Measurements from ENCODE around the gene INPP5A.

INPP5A gene

GRCh38 chr10:132648072-132648850 lies 110.7 kb downstream of the INPP5A start:
- H3K27me3 ChIP-seq (replicated peaks; ENCODE audit: control insufficient read depth, insufficient read depth, low read length), result no peaks in the 10 kb centered on the region
- H3K9ac ChIP-seq (ENCODE audit: low read length), result no peak overlapping the region
- H3K4me1 ChIP-seq (ENCODE audit: control insufficient read depth, insufficient read depth, low read length), result no peaks in the 10 kb centered on the region
- no peaks in the 10 kb centered on the region for H3K9me3 ChIP-seq (ENCODE audit: control insufficient read depth, low read length)
- H3K36me3 ChIP-seq (ENCODE audit: control insufficient read depth, insufficient read depth, low read length, severe bottlenecking), result peaks cover 6% of the 10 kb centered on the region
- no peak for DNase-seq (ENCODE audit: low read depth)
- H3K4me3 ChIP-seq (ENCODE audit: low read length), result no peak overlapping the region

GRCh38 chr10:132648851-132649528 lies 111.4 kb downstream of the INPP5A start:
- H3K4me1 ChIP-seq (ENCODE audit: control insufficient read depth, insufficient read depth, low read length), result no peaks in the 10 kb centered on the region
- no peak overlapping the region for H3K4me3 ChIP-seq (ENCODE audit: low read length)
- peaks cover 8% of the 10 kb centered on the region for H3K36me3 ChIP-seq (ENCODE audit: control insufficient read depth, insufficient read depth, low read length, severe bottlenecking)
- no peak overlapping the region for H3K9ac ChIP-seq (ENCODE audit: low read length)
- H3K27me3 ChIP-seq (replicated peaks; ENCODE audit: control insufficient read depth, insufficient read depth, low read length), result no peaks in the 10 kb centered on the region
- no peak for DNase-seq (ENCODE audit: low read depth)
- no peaks in the 10 kb centered on the region for H3K9me3 ChIP-seq (ENCODE audit: control insufficient read depth, low read length)

GRCh38 chr10:132649651-132650360 lies 112.2 kb downstream of the INPP5A start:
- DNase-seq (ENCODE audit: low read depth), result no peak
- H3K4me3 ChIP-seq (ENCODE audit: low read length), result no peak overlapping the region
- peaks cover 10% of the 10 kb centered on the region for H3K36me3 ChIP-seq (ENCODE audit: control insufficient read depth, insufficient read depth, low read length, severe bottlenecking)
- H3K9me3 ChIP-seq (ENCODE audit: control insufficient read depth, low read length), result no peaks in the 10 kb centered on the region
- no peaks in the 10 kb centered on the region for H3K27me3 ChIP-seq (replicated peaks; ENCODE audit: control insufficient read depth, insufficient read depth, low read length)
- no peak overlapping the region for H3K9ac ChIP-seq (ENCODE audit: low read length)
- no peaks in the 10 kb centered on the region for H3K4me1 ChIP-seq (ENCODE audit: control insufficient read depth, insufficient read depth, low read length)

- Histone ChIP-seq H3K4me3 (ENCODE audit: low read length) (no peak overlapping the region), H3K36me3 (ENCODE audit: control insufficient read depth, insufficient read depth, low read length, severe bottlenecking) (peaks cover 10% of the 10 kb centered on the region), H3K9me3 (ENCODE audit: control insufficient read depth, low read length) (no peaks in the 10 kb centered on the region), H3K27me3 (replicated peaks; ENCODE audit: control insufficient read depth, insufficient read depth, low read length) (no peaks in the 10 kb centered on the region), H3K4me1 (ENCODE audit: control insufficient read depth, insufficient read depth, low read length) (no peaks in the 10 kb centered on the region), H3K9ac (ENCODE audit: low read length) (no peak overlapping the region)
- no peak for DNase-seq (ENCODE audit: low read depth)
These were observed 113.1 kb downstream of the INPP5A start for GRCh38 chr10:132650611-132651250.

- no peaks in the 10 kb centered on the region for H3K9me3 ChIP-seq (ENCODE audit: control insufficient read depth, low read length)
- peaks cover 10% of the 10 kb centered on the region for H3K36me3 ChIP-seq (ENCODE audit: control insufficient read depth, insufficient read depth, low read length, severe bottlenecking)
- H3K9ac ChIP-seq (ENCODE audit: low read length), result no peak overlapping the region
- no peaks in the 10 kb centered on the region for H3K4me1 ChIP-seq (ENCODE audit: control insufficient read depth, insufficient read depth, low read length)
- H3K4me3 ChIP-seq (ENCODE audit: low read length), result no peak overlapping the region
- no peaks in the 10 kb centered on the region for H3K27me3 ChIP-seq (replicated peaks; ENCODE audit: control insufficient read depth, insufficient read depth, low read length)
- DNase-seq (ENCODE audit: low read depth), result no peak
These were observed 114.0 kb downstream of the INPP5A start for GRCh38 chr10:132651511-132652029.

- Histone ChIP-seq H3K9me3 (ENCODE audit: control insufficient read depth, low read length) (no peaks in the 10 kb centered on the region), H3K9ac (ENCODE audit: low read length) (no peak overlapping the region), H3K4me1 (ENCODE audit: control insufficient read depth, insufficient read depth, low read length) (no peaks in the 10 kb centered on the region), H3K27me3 (replicated peaks; ENCODE audit: control insufficient read depth, insufficient read depth, low read length) (no peaks in the 10 kb centered on the region), H3K36me3 (ENCODE audit: control insufficient read depth, insufficient read depth, low read length, severe bottlenecking) (peaks cover 10% of the 10 kb centered on the region), H3K4me3 (ENCODE audit: low read length) (no peak overlapping the region)
- DNase-seq (ENCODE audit: low read depth), result no peak
These were observed 114.9 kb downstream of the INPP5A start for GRCh38 chr10:132652446-132652845.

GRCh38 chr10:132652936-132653590 lies 115.5 kb downstream of the INPP5A start:
- DNase-seq (ENCODE audit: low read depth), result no peak

GRCh38 chr10:132653721-132654120 lies 116.1 kb downstream of the INPP5A start:
- no peak for DNase-seq (ENCODE audit: low read depth)
- no peak overlapping the region for H3K9ac ChIP-seq (ENCODE audit: low read length)
- no peaks in the 10 kb centered on the region for H3K4me1 ChIP-seq (ENCODE audit: control insufficient read depth, insufficient read depth, low read length)
- H3K36me3 ChIP-seq (ENCODE audit: control insufficient read depth, insufficient read depth, low read length, severe bottlenecking), result peaks cover 10% of the 10 kb centered on the region
- no peak overlapping the region for H3K4me3 ChIP-seq (ENCODE audit: low read length)
- no peaks in the 10 kb centered on the region for H3K27me3 ChIP-seq (replicated peaks; ENCODE audit: control insufficient read depth, insufficient read depth, low read length)
- no peaks in the 10 kb centered on the region for H3K9me3 ChIP-seq (ENCODE audit: control insufficient read depth, low read length)

More at GRCh38 chr10:132652936-132653590, 115.5 kb downstream of the INPP5A start:
- Histone ChIP-seq H3K4me3 (ENCODE audit: low read length) (no peak overlapping the region), H3K4me1 (ENCODE audit: control insufficient read depth, insufficient read depth, low read length) (no peaks in the 10 kb centered on the region), H3K9ac (ENCODE audit: low read length) (no peak overlapping the region), H3K27me3 (replicated peaks; ENCODE audit: control insufficient read depth, insufficient read depth, low read length) (no peaks in the 10 kb centered on the region), H3K36me3 (ENCODE audit: control insufficient read depth, insufficient read depth, low read length, severe bottlenecking) (peaks cover 10% of the 10 kb centered on the region), H3K9me3 (ENCODE audit: control insufficient read depth, low read length) (no peaks in the 10 kb centered on the region)

GRCh38 chr10:132654121-132654571 lies 116.6 kb downstream of the INPP5A start:
- Histone ChIP-seq H3K27me3 (replicated peaks; ENCODE audit: control insufficient read depth, insufficient read depth, low read length) (no peaks in the 10 kb centered on the region), H3K9ac (ENCODE audit: low read length) (no peak overlapping the region), H3K4me1 (ENCODE audit: control insufficient read depth, insufficient read depth, low read length) (no peaks in the 10 kb centered on the region), H3K4me3 (ENCODE audit: low read length) (no peak overlapping the region), H3K36me3 (ENCODE audit: control insufficient read depth, insufficient read depth, low read length, severe bottlenecking) (peaks cover 10% of the 10 kb centered on the region), H3K9me3 (ENCODE audit: control insufficient read depth, low read length) (no peaks in the 10 kb centered on the region)
- DNase-seq (ENCODE audit: low read depth), result no peak

- Histone ChIP-seq H3K9me3 (ENCODE audit: control insufficient read depth, low read length) (no peaks in the 10 kb centered on the region), H3K27me3 (replicated peaks; ENCODE audit: control insufficient read depth, insufficient read depth, low read length) (no peaks in the 10 kb centered on the region), H3K4me1 (ENCODE audit: control insufficient read depth, insufficient read depth, low read length) (no peaks in the 10 kb centered on the region), H3K36me3 (ENCODE audit: control insufficient read depth, insufficient read depth, low read length, severe bottlenecking) (peaks cover 10% of the 10 kb centered on the region), H3K9ac (ENCODE audit: low read length) (no peak overlapping the region), H3K4me3 (ENCODE audit: low read length) (no peak overlapping the region)
- DNase-seq (ENCODE audit: low read depth), result peak; percentile 84
These were observed 117.4 kb downstream of the INPP5A start for GRCh38 chr10:132654708-132655661.

Measured in adipocyte (in vitro differentiated cells).